ENCODE measurements around the gene DHFR2. TPM values are rescaled to one million over a fixed set of nuclear protein-coding genes. Genes with fewer than 3 reads are reported as not detected.

The DHFR2 gene
- total RNA-seq, 1 donor from 2014 or later = 4.6 TPM

- DNase-seq (ENCODE audit: low spot score) = no peak
Measured at GRCh38 chr3:94008253-94008652, 54.5 kb downstream of the DHFR2 start.

Other genes with a start within 250 kb of the DHFR2 start
- gene PROS1, start 89.0 kb downstream of the DHFR2 start, total RNA-seq = 31.3 TPM
- 10.0 TPM for gene ARL13B, start 82.8 kb downstream of the DHFR2 start, total RNA-seq
- gene STX19, start 34.3 kb downstream of the DHFR2 start, total RNA-seq = not detected
- gene NSUN3, start 145 bp upstream of the DHFR2 start, total RNA-seq = 11.1 TPM